SK-N-SH (cell line): ENCODE measurements around the gene OR14I1.

Experiments
- CHD2 ChIP-seq: fragments of 150-350 bp; IDR thresholded peaks from 2 replicates; pipeline ENCODE4 v1.6.1; 2018; ENCODE audit warnings: low read length; ENCODE audit not compliant: partially characterized antibody
- CTCF ChIP-seq: fragments of 200-600 bp; sonication (generic); IDR thresholded peaks from 2 replicates; pipeline ENCODE4 v1.6.1; 2017; ENCODE audit warnings: antibody characterized with exemption, mild to moderate bottlenecking, moderate library complexity
- EP300 ChIP-seq, 2 experiments: IDR thresholded peaks; 2 replicates each; pipeline versions ENCODE4 v1.4.0 to v1.6.1; 2012; ENCODE audit warnings: borderline replicate concordance in 1 of 2, low read depth in 1 of 2, low read length in 1 of 2
- EZH2phosphoT487 ChIP-seq: fragments of 200-600 bp; sonication (generic); IDR thresholded peaks from 2 replicates; pipeline ENCODE4 v1.6.1; 2017; ENCODE audit warnings: low read depth, mixed run types, mild to moderate bottlenecking, antibody characterized with exemption, moderate library complexity, borderline replicate concordance
- JUND ChIP-seq: IDR thresholded peaks from 2 replicates; pipeline ENCODE4 v1.4.0; 2012
- MAX ChIP-seq: IDR thresholded peaks from 2 replicates; pipeline ENCODE4 v1.4.0; 2012; ENCODE audit warnings: low read depth
- MXI1 ChIP-seq: IDR thresholded peaks from 2 replicates; pipeline ENCODE4 v1.6.1; 2012; ENCODE audit warnings: mild to moderate bottlenecking, low read depth, low read length, improper control_type of control experiment
- NFIC ChIP-seq: IDR thresholded peaks from 2 replicates; pipeline ENCODE4 v1.4.0; 2012; ENCODE audit warnings: borderline replicate concordance
- POLR2AphosphoS5 ChIP-seq: IDR thresholded peaks from 2 replicates; pipeline ENCODE4 v1.6.1; 2012; ENCODE audit warnings: low read depth, low read length
- RAD21 ChIP-seq: IDR thresholded peaks from 2 replicates; pipeline ENCODE4 v1.6.1; 2012; ENCODE audit warnings: mild to moderate bottlenecking, low read length
- RCOR1 ChIP-seq: fragments of 150-350 bp; IDR thresholded peaks from 2 replicates; pipeline ENCODE4 v1.6.1; 2017; ENCODE audit warnings: antibody characterized with exemption, low read length
- RFX5 ChIP-seq: IDR thresholded peaks from 2 replicates; pipeline ENCODE4 v1.6.1; 2012; ENCODE audit warnings: mild to moderate bottlenecking, improper control_type of control experiment, low read length

- TF ChIP-seq CTCF (no peak), MXI1 (no peak), EP300 (IDR thresholded peaks at IDR 0.05; ENCODE audit: borderline replicate concordance in 1 of 2, low read depth in 1 of 2, low read length in 1 of 2) (no peak), MAX (no peak), POLR2AphosphoS5 (no peak), JUND (no peak), CHD2 (no peak), RFX5 (no peak), RCOR1 (no peak), NFIC (no peak), RAD21 (no peak), EZH2phosphoT487 (no peak)
Measured at GRCh38 chr1:248681651-248682050, 20.9 kb downstream of the OR14I1 start.
